HepG2 (cell line): ENCODE measurements around the gene TRAF3. TPM values are rescaled to one million over a fixed set of nuclear protein-coding genes. Genes with fewer than 3 reads are reported as not detected.

ENCODE experiments used
- ATAC-seq: fragments of 200-7000 bp; cut with Tn5 transposase; 3 replicates; pipeline ENCODE4 v1.9.1; 2020; ENCODE audit warnings: mild to moderate bottlenecking, moderate library complexity
- BruUV-seq: library from RNA; stranded (reverse); fragments of 400-500 nt; replicated peaks from 2 replicates; lab custom pipeline; 2021; lab: Mats Ljungman, UMichigan
- CTCF ChIA-PET: fragments of 300-600 bp; formaldehyde crosslinking; extraction: SDS; loops from one replicate; lab custom pipeline; 2021; ENCODE audit warnings: low total read pairs, inconsistent platforms, low intra/inter-chr PET ratio; lab: Yijun Ruan, JAX
- POLR2A ChIA-PET: fragments of 350-600 bp; sonication (Branson Sonifier 250); formaldehyde crosslinking; loops from one replicate; lab custom pipeline; 2020; ENCODE audit warnings: antibody characterized with exemption, inconsistent platforms; lab: Yijun Ruan, JAX
- DNase-seq: peaks from one replicate; pipeline ENCODE4 v3.0.0-alpha.2; 2015; ENCODE audit warnings: low spot score
- FAIRE-seq: peaks from 3 replicates; lab custom pipeline; 2011; peaks lifted over from hg19 to GRCh38; lab: Jason Lieb, UNC
- H2AFZ ChIP-seq: one replicate; pipeline ENCODE4 v1.6.1; 2011; ENCODE audit warnings: low read length, inconsistent platforms
- H3K27ac ChIP-seq: fragments of 300-600 bp; 3 replicates; pipeline ENCODE4 v1.8.0; 2011; ENCODE audit warnings: mixed run types, mild to moderate bottlenecking, mixed read lengths, low read length, inconsistent platforms; ENCODE audit not compliant: insufficient read depth; ENCODE audit errors: extremely low read length
- H3K27me3 ChIP-seq, 2 experiments: fragments of 200-600 bp in 1 of 2; 2 replicates in 1 of 2; 3 replicates in 1 of 2; pipeline versions ENCODE4 v1.6.0 to v1.8.0; 2011; ENCODE audit warnings: low read length in 2 of 2, mild to moderate bottlenecking in 2 of 2, moderate library complexity in 2 of 2, inconsistent platforms in 1 of 2; ENCODE audit not compliant: insufficient read depth in 2 of 2, control insufficient read depth in 1 of 2
- H3K36me3 ChIP-seq, 2 experiments: fragments of 200-600 bp in 1 of 2; replicated peaks in 1 of 2; 2 replicates in 1 of 2; 3 replicates in 1 of 2; pipeline versions ENCODE4 v1.5.1 to v1.8.0; 2011; ENCODE audit warnings: low read length in 2 of 2, inconsistent platforms in 1 of 2; ENCODE audit not compliant: insufficient read depth in 2 of 2, control insufficient read depth in 1 of 2
- H3K4me1 ChIP-seq: 2 replicates; pipeline ENCODE4 v1.5.1; 2012; ENCODE audit warnings: low read length, inconsistent platforms; ENCODE audit not compliant: insufficient read depth
- H3K4me2 ChIP-seq: 2 replicates; pipeline ENCODE4 v1.6.0; 2011; ENCODE audit warnings: low read depth, low read length, inconsistent platforms
- H3K4me3 ChIP-seq, 3 experiments: fragments of 200-600 bp in 1 of 3; sonication (generic), shearing (Covaris generic) in 1 of 3; replicated peaks in 1 of 3; 2 replicates each; pipeline ENCODE4 v1.5.1; 2011 to 2016; ENCODE audit warnings: low read length in 3 of 3, inconsistent platforms in 2 of 3, low read depth in 2 of 3, mild to moderate bottlenecking in 2 of 3, control low read depth in 1 of 3, mixed read lengths in 1 of 3; ENCODE audit not compliant: insufficient read depth in 1 of 3
- H3K79me2 ChIP-seq: one replicate; pipeline ENCODE4 v1.6.1; 2011; ENCODE audit warnings: low read length, inconsistent platforms; ENCODE audit not compliant: insufficient read depth
- H3K9ac ChIP-seq: 2 replicates; pipeline ENCODE4 v1.6.0; 2011; ENCODE audit warnings: mild to moderate bottlenecking, low read depth, low read length, inconsistent platforms; ENCODE audit not compliant: insufficient read depth
- H3K9me3 ChIP-seq: 2 replicates; pipeline ENCODE4 v1.5.1; 2012; ENCODE audit warnings: mild to moderate bottlenecking, low read length
- H4K20me1 ChIP-seq: 2 replicates; pipeline ENCODE4 v1.6.0; 2011; ENCODE audit warnings: inconsistent platforms, mild to moderate bottlenecking, low read length, moderate library complexity; ENCODE audit not compliant: insufficient read depth
- CAMTA2 ChIP-seq: sonication (generic); formaldehyde crosslinking; IDR thresholded peaks from 2 replicates; pipeline ENCODE4 v1.4.0; 2020; ENCODE audit warnings: mild to moderate bottlenecking, missing genetic modification reagents, borderline replicate concordance
- CHD4 ChIP-seq: fragments of 200-600 bp; sonication (generic); IDR thresholded peaks from 2 replicates; pipeline ENCODE4 v1.7.0; 2017; ENCODE audit warnings: mild to moderate bottlenecking, low read length, borderline replicate concordance
- HOXD1 ChIP-seq: sonication (generic); formaldehyde crosslinking; IDR thresholded peaks from 2 replicates; pipeline ENCODE4 v1.5.0; 2020; ENCODE audit warnings: missing genetic modification reagents
- RCOR2 ChIP-seq: IDR thresholded peaks from 2 replicates; pipeline ENCODE4 v1.6.1; 2016; ENCODE audit warnings: missing biosample characterization, missing genetic modification reagents
- ZNF224 ChIP-seq: sonication (generic); formaldehyde crosslinking; IDR thresholded peaks from 2 replicates; pipeline ENCODE4 v1.5.0; 2020; ENCODE audit warnings: mild to moderate bottlenecking, missing genetic modification reagents
- ZNF275 ChIP-seq: sonication (generic); formaldehyde crosslinking; IDR thresholded peaks from 2 replicates; pipeline ENCODE4 v1.8.0; 2022; ENCODE audit warnings: missing genetic modification reagents, mild to moderate bottlenecking, inconsistent platforms, borderline replicate concordance
- ZNF749 ChIP-seq: sonication (generic); formaldehyde crosslinking; IDR thresholded peaks from 2 replicates; pipeline ENCODE4 v1.8.0; 2022; ENCODE audit warnings: mild to moderate bottlenecking, missing genetic modification reagents, moderate library complexity, borderline replicate concordance
- WGBS: methylation state at CpG from one replicate; pipeline ENCODE4 v1.1.6; 2017; ENCODE audit warnings: low lambda C conversion rate; 5-methylcytosine and 5-hydroxymethylcytosine counted together
- in situ Hi-C: cut with HindIII; loops from 2 replicates; pipeline ENCODE4 v1.10.0; 2017; ENCODE audit warnings: low pct_unique_long_range_greater_than_20kb; ENCODE audit not compliant: extremely low pct_ligation_motif_present
- intact Hi-C: fragments of 100-400 bp; cut with micrococcal nuclease; formaldehyde crosslinking; loops from one replicate; pipeline ENCODE4 v1.10.0; 2022; ENCODE audit not compliant: unreplicated experiment
- polyA plus RNA-seq, 8 experiments: library from polyadenylated mRNA; depleted of rRNA in 3 of 8; stranded (reverse) in 7 of 8; unstranded in 1 of 8; fragments of >200 nt; fragmentation: Illumina TruSeq in 4 of 8; extraction: Trizol in 4 of 8; gene quantifications; 2 replicates each; pipeline versions ENCODE4 v1.2.1 to v1.2.3, GENCODE V29; 2011 to 2016; ENCODE audit warnings: low read depth in 4 of 8, missing spikeins in 1 of 8, mixed read lengths in 1 of 8; ENCODE audit not compliant: insufficient read depth in 1 of 8
- total RNA-seq, 5 experiments: library from RNA; depleted of rRNA; stranded (reverse); fragments of >200 nt; fragmentation: Illumina TruSeq; extraction: Trizol; gene quantifications; 2 replicates each; pipeline ENCODE4 v1.2.3, GENCODE V29; 2016; ENCODE audit warnings: low read depth in 1 of 5

TRAF3 gene
- total and polyA plus RNA-seq, 2 of the 13 experiments (the other 11 are each of a cell fraction or from before 2014, with no cell fraction given) = 6.9 to 12.2 TPM

- TF ChIP-seq ZNF275 (no peak), RCOR2 (CRISPR knock-in tag) (no peak), ZNF749 (no peak), ZNF224 (CRISPR knock-in tag) (no peak)
Measured at GRCh38 chr14:102907303-102907844, 130.1 kb downstream of the TRAF3 start (continued).

- TF ChIP-seq HOXD1 (no peak), CHD4 (no peak), CAMTA2 (CRISPR knock-in tag) (no peak)
- FAIRE-seq (no peak), ATAC-seq (no peak), DNase-seq (no peak)
- in situ Hi-C loops = no loop called here
- Histone ChIP-seq H3K9ac (no peak overlapping the region), H3K9me3 (no peaks in the 10 kb centered on the region), H3K4me2 (no peak overlapping the region), H3K27me3 (no peaks in the 10 kb centered on the region), H3K4me1 (no peaks in the 10 kb centered on the region), H2AFZ (no peak overlapping the region), H3K36me3 (peaks cover 1 to 7% of the 10 kb centered on the region in 2 experiments; a peak in 3 of 5 replicates), H3K27ac (no peak overlapping the region), H4K20me1 (no peaks in the 10 kb centered on the region), H3K4me3 (no peak overlapping the region), H3K79me2 (no peaks in the 10 kb centered on the region)
- no TSS peak for BruUV-seq
- WGBS = 93% methylated on average over 17 of the region's 23 CpGs
- ChIA-PET POLR2A (no interaction called here), CTCF (no interaction called here)
- intact Hi-C loops = no loop called here
Measured at GRCh38 chr14:102907980-102908730, 130.9 kb downstream of the TRAF3 start.
